ENCODE data around the gene CSN2. TPM values are rescaled to one million over a fixed set of nuclear protein-coding genes. Genes with fewer than 3 reads are reported as not detected.
"Not testable (repeated sequence)": the region's sequence is repeated elsewhere in the genome, so short reads cannot be mapped to it uniquely, and the experiment has no call there.

The CSN2 gene
- not detected in 2 replicates for total RNA-seq (2014; rRNA removed; shearing (Covaris generic))

- DNase-seq (ENCODE audit: low spot score): no peak
Observed at GRCh38 chr4:69965628-69966027, at the start of gene CSN2. Gene CSN2 (minus strand): TSS chr4:69965728. CDS start chr4:69960995, 4,733 bp downstream.

GRCh38 chr4:70008771-70009170, 43.2 kb upstream of the CSN2 start:
- no peak for DNase-seq (ENCODE audit: low spot score)

- DNase-seq (ENCODE audit: low spot score): no peak
Observed at GRCh38 chr4:70002507-70002906, 37.0 kb upstream of the CSN2 start.

- no peak for DNase-seq (ENCODE audit: low spot score)
Observed at GRCh38 chr4:70000711-70001110, 35.2 kb upstream of the CSN2 start.

GRCh38 chr4:69999420-69999819, 33.9 kb upstream of the CSN2 start:
- DNase-seq (ENCODE audit: low spot score): no peak

- DNase-seq (ENCODE audit: low spot score): peak; percentile 30
Observed at GRCh38 chr4:69995526-69996016, 30.0 kb upstream of the CSN2 start, which contains the start of gene STATH. Gene STATH (plus strand): TSS chr4:69995966. CDS start chr4:69998438, 2,472 bp downstream.

GRCh38 chr4:69994782-69995181, 29.3 kb upstream of the CSN2 start:
- no peak for DNase-seq (ENCODE audit: low spot score)

- no peak for DNase-seq (ENCODE audit: low spot score)
Observed at GRCh38 chr4:69991016-69991415, 25.5 kb upstream of the CSN2 start.

- no peak for DNase-seq (ENCODE audit: low spot score)
Observed at GRCh38 chr4:69986663-69987062, 21.1 kb upstream of the CSN2 start.

- DNase-seq (ENCODE audit: low spot score): peak; percentile 84
Observed at GRCh38 chr4:69984030-69984443, 18.5 kb upstream of the CSN2 start.

GRCh38 chr4:69977582-69977981, 12.1 kb upstream of the CSN2 start:
- no peak for DNase-seq (ENCODE audit: low spot score)

- no peak for DNase-seq (ENCODE audit: low spot score)
Observed at GRCh38 chr4:69974631-69975030, 9.1 kb upstream of the CSN2 start.

- peak; percentile 51 for DNase-seq (ENCODE audit: low spot score)
Observed at GRCh38 chr4:69970071-69970470, 4.5 kb upstream of the CSN2 start.

GRCh38 chr4:69957209-69957608, 8.3 kb downstream of the CSN2 start:
- no peak for DNase-seq (ENCODE audit: low spot score)

- no peak for DNase-seq (ENCODE audit: low spot score)
Observed at GRCh38 chr4:69951602-69952001, 13.9 kb downstream of the CSN2 start.

GRCh38 chr4:69936566-69936965, 29.0 kb downstream of the CSN2 start:
- no peak for DNase-seq (ENCODE audit: low spot score)

GRCh38 chr4:69934150-69934549, 31.4 kb downstream of the CSN2 start:
- peak; percentile 6 for DNase-seq (ENCODE audit: low spot score)

GRCh38 chr4:69930768-69931167, 34.8 kb downstream of the CSN2 start, which contains the start of gene CSN1S1:
Gene CSN1S1 (plus strand): TSS chr4:69931068. CDS start chr4:69932556, 1,488 bp downstream.
- no peak for DNase-seq (ENCODE audit: low spot score)

GRCh38 chr4:69923782-69924410, 41.6 kb downstream of the CSN2 start:
- not testable (repeated sequence) for DNase-seq (ENCODE audit: low spot score)

GRCh38 chr4:69920874-69921273, 44.7 kb downstream of the CSN2 start:
- no peak for DNase-seq (ENCODE audit: low spot score)

- no peak for DNase-seq (ENCODE audit: low spot score)
Observed at GRCh38 chr4:69910016-69910782, 55.3 kb downstream of the CSN2 start.

GRCh38 chr4:69909195-69909594, 56.3 kb downstream of the CSN2 start:
- DNase-seq (ENCODE audit: low spot score): no peak

GRCh38 chr4:69907151-69907550, 58.4 kb downstream of the CSN2 start:
- DNase-seq (ENCODE audit: low spot score): no peak
